K562 (cell line): ENCODE measurements around the gene TLR5. TPM values are rescaled to one million over a fixed set of nuclear protein-coding genes. Genes with fewer than 3 reads are reported as not detected.
A peak's percentile ranks its signal among the peaks of the same experiment; 100 is the strongest.

Experiments
- ATAC-seq: fragments of 200-7000 bp; cut with Tn5 transposase; 3 replicates; pipeline ENCODE4 v1.9.1; 2020; ENCODE audit warnings: moderate library complexity
- BruUV-seq: library from RNA; stranded (reverse); fragments of 400-500 nt; replicated peaks from 2 replicates; lab custom pipeline; 2021; lab: Mats Ljungman, UMichigan
- CTCF ChIA-PET: fragments of 300-600 bp; formaldehyde crosslinking; extraction: SDS; loops from one replicate; lab custom pipeline; 2021; ENCODE audit warnings: low intra/inter-chr PET ratio; lab: Yijun Ruan, JAX
- POLR2A ChIA-PET: fragments of 300-600, 350-650 bp; sonication (Branson Sonifier 250); formaldehyde crosslinking; extraction: SDS; loops from one replicate; lab custom pipeline; 2021; ENCODE audit warnings: antibody characterized with exemption, inconsistent platforms; lab: Yijun Ruan, JAX
- DNase-seq, 4 experiments: peaks; one replicate each; pipeline versions ENCODE4 v3.0.0 to v3.0.0-alpha.2; 2011 to 2018; ENCODE audit warnings: low spot score in 3 of 4, mixed read lengths in 3 of 4; ENCODE audit errors: extremely low read depth in 1 of 4
- FAIRE-seq: peaks from 2 replicates; lab custom pipeline; 2011; peaks lifted over from hg19 to GRCh38; lab: Jason Lieb, UNC
- H2AFZ ChIP-seq: 2 replicates; pipeline ENCODE4 v1.6.0; 2011; ENCODE audit warnings: low read depth, low read length, control low read depth, inconsistent platforms
- H3K27ac ChIP-seq: fragments of 200-600 bp; 3 replicates; pipeline ENCODE4 v1.8.0; 2011; ENCODE audit warnings: low read depth, mild to moderate bottlenecking, control low read depth, inconsistent platforms, low read length, moderate library complexity, mixed read lengths; ENCODE audit errors: extremely low read depth
- H3K27me3 ChIP-seq, 2 experiments: fragments of 300-600 bp in 1 of 2; 2 replicates in 1 of 2; 3 replicates in 1 of 2; pipeline versions ENCODE4 v1.6.0 to v1.8.0; 2011; ENCODE audit warnings: inconsistent platforms in 2 of 2, low read length in 2 of 2, mild to moderate bottlenecking in 1 of 2, mixed read lengths in 1 of 2, moderate library complexity in 1 of 2; ENCODE audit not compliant: control insufficient read depth in 2 of 2, insufficient read depth in 2 of 2
- H3K36me3 ChIP-seq: fragments of 300-600 bp; 3 replicates; pipeline ENCODE4 v1.8.0; 2011; ENCODE audit warnings: mild to moderate bottlenecking, low read length, inconsistent platforms; ENCODE audit not compliant: control insufficient read depth, insufficient read depth
- H3K4me1 ChIP-seq, 2 experiments: fragments of 200-600 bp in 1 of 2; replicated peaks in 1 of 2; 2 replicates in 1 of 2; 3 replicates in 1 of 2; pipeline versions ENCODE4 v1.5.1 to v1.8.0; 2011; ENCODE audit warnings: inconsistent platforms in 2 of 2, low read length in 2 of 2, mild to moderate bottlenecking in 1 of 2, mixed read lengths in 1 of 2, moderate library complexity in 1 of 2; ENCODE audit not compliant: control insufficient read depth in 2 of 2, insufficient read depth in 2 of 2
- H3K4me2 ChIP-seq: 2 replicates; pipeline ENCODE4 v1.6.1; 2011; ENCODE audit warnings: low read length, control low read depth, inconsistent platforms, mixed read lengths; ENCODE audit not compliant: insufficient read depth
- H3K4me3 ChIP-seq: fragments of 200-600 bp; sonication (generic), shearing (Covaris generic); 2 replicates; pipeline ENCODE4 v1.5.1; 2016; ENCODE audit warnings: control low read depth, inconsistent platforms
- H3K79me2 ChIP-seq: fragments of 200-600 bp; 3 replicates; pipeline ENCODE4 v1.8.0; 2011; ENCODE audit warnings: low read length, inconsistent platforms; ENCODE audit not compliant: control insufficient read depth, insufficient read depth
- H3K9ac ChIP-seq, 2 experiments: 2 replicates each; pipeline versions ENCODE4 v1.6.0 to v1.6.1; 2011; ENCODE audit warnings: low read depth in 2 of 2, low read length in 2 of 2, control low read depth in 1 of 2, inconsistent platforms in 1 of 2, mild to moderate bottlenecking in 1 of 2, mixed read lengths in 1 of 2; ENCODE audit not compliant: insufficient read depth in 1 of 2
- H3K9me1 ChIP-seq: one replicate; pipeline ENCODE4 v1.6.0; 2011; ENCODE audit warnings: inconsistent platforms, mild to moderate bottlenecking, low read length, moderate library complexity; ENCODE audit not compliant: control insufficient read depth, insufficient read depth
- H3K9me3 ChIP-seq: replicated peaks from 2 replicates; pipeline ENCODE4 v1.5.1; 2011; ENCODE audit warnings: low read depth, low read length, inconsistent platforms; ENCODE audit not compliant: control insufficient read depth, insufficient read depth
- H4K20me1 ChIP-seq: replicated peaks from 2 replicates; pipeline ENCODE4 v1.6.1; 2011; ENCODE audit warnings: low read length, inconsistent platforms, mixed read lengths; ENCODE audit not compliant: control insufficient read depth, insufficient read depth
- COPS2 ChIP-seq: fragments of 450-650 bp; conservative IDR thresholded peaks from 2 replicates; pipeline ENCODE4 v1.6.1; 2016; ENCODE audit warnings: mild to moderate bottlenecking, moderate library complexity
- DMBX1 ChIP-seq: fragments of 250-450 bp; sonication (Bioruptor Pico); IDR thresholded peaks from 2 replicates; pipeline ENCODE4 v1.8.0; 2022; ENCODE audit warnings: inconsistent platforms, mild to moderate bottlenecking, moderate library complexity, borderline replicate concordance
- FOSL1 ChIP-seq: fragments of 200-800 bp; sonication (Bioruptor generic); conservative IDR thresholded peaks from 2 replicates; pipeline ENCODE4 v1.6.1; 2016; ENCODE audit warnings: missing genetic modification characterization, missing compliant biosample characterization
- GTF2A2 ChIP-seq: IDR thresholded peaks from 2 replicates; pipeline ENCODE4 v1.6.1; 2016; ENCODE audit warnings: mild to moderate bottlenecking, missing genetic modification characterization, missing compliant biosample characterization
- HDGF ChIP-seq: fragments of 450-650 bp; IDR thresholded peaks from 2 replicates; pipeline ENCODE4 v1.6.1; 2016
- MAX ChIP-seq: sonication (generic); formaldehyde crosslinking; IDR thresholded peaks from 2 replicates; pipeline ENCODE4 v1.9.0; 2022; ENCODE audit warnings: mild to moderate bottlenecking, missing genetic modification reagents
- MIER1 ChIP-seq: fragments of 450-650 bp; IDR thresholded peaks from 2 replicates; pipeline ENCODE4 v1.6.1; 2016; ENCODE audit warnings: antibody characterized with exemption, mild to moderate bottlenecking, low read depth
- NFE2 ChIP-seq: IDR thresholded peaks from 2 replicates; pipeline ENCODE4 v1.6.1; 2014; ENCODE audit warnings: antibody characterized with exemption, low read depth
- PPARD ChIP-seq: fragments of 250-450 bp; sonication (Bioruptor Pico); IDR thresholded peaks from 2 replicates; pipeline ENCODE4 v1.8.0; 2022; ENCODE audit warnings: inconsistent platforms, mild to moderate bottlenecking, moderate library complexity
- XRCC3 ChIP-seq: fragments of 450-650 bp; IDR thresholded peaks from 2 replicates; pipeline ENCODE4 v1.6.1; 2017; ENCODE audit warnings: mild to moderate bottlenecking, moderate library complexity
- ZBTB34 ChIP-seq: fragments of 250-450 bp; sonication (Bioruptor Pico); IDR thresholded peaks from 2 replicates; pipeline ENCODE4 v1.8.0; 2021; ENCODE audit warnings: mild to moderate bottlenecking, moderate library complexity
- WGBS: fragments of 100-300 bp; shearing (Covaris generic); methylation state at CpG from one replicate; pipeline ENCODE4 v1.1.6; 2016; ENCODE audit warnings: low coverage, mixed read lengths; ENCODE audit not compliant: insufficient coverage; ENCODE audit errors: missing lambda C conversion rate; 5-methylcytosine and 5-hydroxymethylcytosine counted together
- in situ Hi-C: fragments of 300-500 bp; cut with MboI; formaldehyde crosslinking; loops from 4 replicates; pipeline ENCODE4 v1.15.0; 2018; ENCODE audit warnings: inconsistent platforms, mixed read lengths
- intact Hi-C: fragments of 100-400 bp; cut with micrococcal nuclease; formaldehyde crosslinking; loops from 2 replicates; pipeline ENCODE4 v1.14.2; 2022
- polyA plus RNA-seq, 8 experiments: library from polyadenylated mRNA; depleted of rRNA in 4 of 8; stranded (reverse) in 5 of 8; unstranded in 3 of 8; fragments of >200 nt; fragmentation: Nextera tagmentation in 2 of 8; fragmentation: Illumina TruSeq in 1 of 8; extraction: Ambion mirVana in 2 of 8; extraction: Trizol in 1 of 8; gene quantifications; 2 replicates each; pipeline versions ENCODE4 v1.2.1 to v1.2.3, GENCODE V29; 2011 to 2014; ENCODE audit warnings: inconsistent platforms in 1 of 8, missing spikeins in 1 of 8
- total RNA-seq, 7 experiments: library from RNA; depleted of rRNA in 6 of 7; stranded (reverse); fragments of >200 nt in 6 of 7; fragmentation: Illumina TruSeq in 2 of 7; extraction: Trizol in 2 of 7; gene quantifications; 2 replicates each; pipeline versions ENCODE4 v1.2.1 to v1.2.3, GENCODE V29; 2011 to 2021; ENCODE audit warnings: low replicate concordance in 1 of 7
- TF ChIP-seq, protein P1 (sequence below): IDR thresholded peaks from 3 replicates; pipeline ENCODE4 v1.6.1; 2011; ENCODE audit warnings: borderline replicate concordance, mild to moderate bottlenecking; ENCODE audit not compliant: insufficient read length, insufficient read depth

The TLR5 gene
- total and polyA plus RNA-seq, 9 of the 15 experiments (the other 6 are each of a cell fraction or from before 2014, with no cell fraction given) = 0.93 to 7.4 (median 1.9) TPM

DNA sequence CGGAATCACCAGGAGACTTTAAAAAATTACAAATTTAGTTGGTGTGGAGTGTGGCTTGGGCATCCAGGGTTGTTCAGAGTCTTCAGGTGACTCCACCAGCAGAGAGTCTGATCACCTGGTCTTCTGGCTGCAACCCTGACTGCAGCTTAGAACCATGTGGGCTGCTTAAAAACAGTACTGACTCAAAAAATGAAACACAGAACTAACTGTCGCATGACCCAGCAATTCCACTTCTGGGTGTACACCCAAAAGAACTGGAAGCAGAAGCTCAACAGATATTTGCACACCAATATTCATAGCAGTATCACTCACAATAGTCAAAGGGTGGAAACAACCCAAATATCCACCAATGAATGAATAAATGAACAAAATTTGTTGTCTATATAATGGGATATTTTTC, 17.3 kb downstream of the TLR5 start:
- Histone ChIP-seq H3K9me3 (no peaks in the 10 kb centered on the region), H3K36me3 (no peaks in the 10 kb centered on the region), H2AFZ (no peak overlapping the region), H3K27me3 (no peaks in the 10 kb centered on the region), H3K4me2 (no peak overlapping the region), H3K79me2 (no peaks in the 10 kb centered on the region), H3K27ac (no peak overlapping the region), H3K4me1 (peaks cover 0 to 6% of the 10 kb centered on the region in 2 experiments; a peak in 2 of 5 replicates), H4K20me1 (no peaks in the 10 kb centered on the region), H3K9ac (no peak overlapping the region), H3K9me1 (no peaks in the 10 kb centered on the region), H3K4me3 (no peak overlapping the region)
- CTCF ChIA-PET = no interaction called here
- FAIRE-seq = no peak
- TF ChIP-seq GTF2A2 (tag) (no peak), NFE2 (0 out of 2 replicates have a peak, but pooled peaks have one; percentile 21), HDGF (no peak)
- WGBS = 50% methylated on average over 2 of the region's 2 CpGs
- no TSS peak for BruUV-seq
- no peak for ATAC-seq
- DNase-seq = no peak
- POLR2A ChIA-PET = no interaction called here
- in situ Hi-C loops (loop anchor here (25.0 kb wide), 1 partner anchor 562 kb away; no protein-coding TSS in a partner anchor), intact Hi-C loops (no loop called here)

DNA sequence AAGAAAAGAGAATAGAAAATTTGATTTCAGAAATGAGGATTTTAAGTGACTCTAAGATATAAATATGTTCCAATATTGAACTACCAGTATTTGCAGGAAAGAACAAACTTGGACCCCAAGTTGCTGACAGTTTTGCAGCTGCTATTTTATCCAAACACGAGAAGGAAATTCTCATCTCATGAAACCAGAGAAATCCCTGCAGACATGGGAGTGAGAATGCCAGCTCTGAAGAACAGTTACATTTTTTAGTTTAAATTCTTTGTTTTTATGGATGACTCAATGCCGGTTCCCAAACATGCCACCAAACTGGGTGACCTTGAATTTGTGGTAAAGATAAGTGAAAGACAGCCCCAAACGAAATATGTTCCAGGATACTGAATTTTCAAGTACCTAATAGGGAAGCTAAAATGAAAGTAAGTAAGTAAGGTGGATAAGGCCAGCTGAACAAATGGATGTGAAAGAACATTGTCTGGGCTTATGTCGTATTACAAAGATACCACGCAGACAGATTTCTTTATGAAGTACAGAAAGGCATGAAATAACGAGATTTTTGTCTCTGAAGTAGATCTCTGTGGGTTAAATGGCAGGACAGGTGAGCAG, 19.9 kb downstream of the TLR5 start:
- DNase-seq (no peak), ATAC-seq (no peak), FAIRE-seq (no peak)
- Histone ChIP-seq H3K36me3 (no peaks in the 10 kb centered on the region), H3K4me3 (no peak overlapping the region), H2AFZ (peak overlapping the region; percentile 71; the same call in 1 of the 2 replicates), H3K9me1 (no peaks in the 10 kb centered on the region), H3K4me1 (no peaks in the 10 kb centered on the region), H3K9me3 (no peaks in the 10 kb centered on the region), H4K20me1 (no peaks in the 10 kb centered on the region), H3K27ac (no peak overlapping the region), H3K27me3 (no peaks in the 10 kb centered on the region), H3K9ac (no peak overlapping the region; a peak in 1 of 4 replicates), H3K4me2 (peak overlapping the region; percentile 29; the same call in 1 of the 2 replicates), H3K79me2 (no peaks in the 10 kb centered on the region)
- intact Hi-C loops (loop anchor here (1.0 to 2.0 kb wide), 2 partner anchors 42 to 330 kb away; no protein-coding TSS in a partner anchor), in situ Hi-C loops (no loop called here)
- no TSS peak for BruUV-seq
- WGBS = 25% methylated on average over 6 of the region's 6 CpGs
- POLR2A ChIA-PET = interaction anchor here (1.0 to 1.6 kb wide), 3 partner anchors 9 to 11 kb away, joined by 3 read pairs; no protein-coding TSS in a partner anchor
- CTCF ChIA-PET = no interaction called here
- TF ChIP-seq, protein P1, sequence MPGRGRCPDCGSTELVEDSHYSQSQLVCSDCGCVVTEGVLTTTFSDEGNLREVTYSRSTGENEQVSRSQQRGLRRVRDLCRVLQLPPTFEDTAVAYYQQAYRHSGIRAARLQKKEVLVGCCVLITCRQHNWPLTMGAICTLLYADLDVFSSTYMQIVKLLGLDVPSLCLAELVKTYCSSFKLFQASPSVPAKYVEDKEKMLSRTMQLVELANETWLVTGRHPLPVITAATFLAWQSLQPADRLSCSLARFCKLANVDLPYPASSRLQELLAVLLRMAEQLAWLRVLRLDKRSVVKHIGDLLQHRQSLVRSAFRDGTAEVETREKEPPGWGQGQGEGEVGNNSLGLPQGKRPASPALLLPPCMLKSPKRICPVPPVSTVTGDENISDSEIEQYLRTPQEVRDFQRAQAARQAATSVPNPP = no peak
- TF ChIP-seq MAX (no peak), PPARD (CRISPR knock-in tag) (no peak), XRCC3 (no peak), COPS2 (no peak), ZBTB34 (CRISPR knock-in tag) (no peak), MIER1 (no peak), DMBX1 (no peak), FOSL1 (no peak)
